GM10248 (cell line): ENCODE measurements around the gene CITED4.

Experiments used
- CTCF ChIA-PET: fragments of 300-600 bp; sonication (Branson Sonifier 250); formaldehyde crosslinking; extraction: SDS; loops from one replicate; lab custom pipeline; 2021; ENCODE audit warnings: antibody characterized with exemption; lab: Yijun Ruan, JAX
- POLR2A ChIA-PET: fragments of 350-650 bp; sonication (Branson Sonifier 250); formaldehyde crosslinking; extraction: SDS; loops from one replicate; lab custom pipeline; 2020; ENCODE audit warnings: antibody characterized with exemption; lab: Yijun Ruan, JAX
- DNase-seq: peaks from one replicate; pipeline ENCODE4 v3.0.0; 2012; ENCODE audit errors: extremely low spot score
- TF ChIP-seq, protein P1 (sequence below): IDR thresholded peaks from 2 replicates; pipeline ENCODE4 v1.5.1; 2012; ENCODE audit warnings: mild to moderate bottlenecking, low read depth; ENCODE audit errors: extremely low read depth, missing control alignments, control extremely low read depth

Gene CITED4

DNA sequence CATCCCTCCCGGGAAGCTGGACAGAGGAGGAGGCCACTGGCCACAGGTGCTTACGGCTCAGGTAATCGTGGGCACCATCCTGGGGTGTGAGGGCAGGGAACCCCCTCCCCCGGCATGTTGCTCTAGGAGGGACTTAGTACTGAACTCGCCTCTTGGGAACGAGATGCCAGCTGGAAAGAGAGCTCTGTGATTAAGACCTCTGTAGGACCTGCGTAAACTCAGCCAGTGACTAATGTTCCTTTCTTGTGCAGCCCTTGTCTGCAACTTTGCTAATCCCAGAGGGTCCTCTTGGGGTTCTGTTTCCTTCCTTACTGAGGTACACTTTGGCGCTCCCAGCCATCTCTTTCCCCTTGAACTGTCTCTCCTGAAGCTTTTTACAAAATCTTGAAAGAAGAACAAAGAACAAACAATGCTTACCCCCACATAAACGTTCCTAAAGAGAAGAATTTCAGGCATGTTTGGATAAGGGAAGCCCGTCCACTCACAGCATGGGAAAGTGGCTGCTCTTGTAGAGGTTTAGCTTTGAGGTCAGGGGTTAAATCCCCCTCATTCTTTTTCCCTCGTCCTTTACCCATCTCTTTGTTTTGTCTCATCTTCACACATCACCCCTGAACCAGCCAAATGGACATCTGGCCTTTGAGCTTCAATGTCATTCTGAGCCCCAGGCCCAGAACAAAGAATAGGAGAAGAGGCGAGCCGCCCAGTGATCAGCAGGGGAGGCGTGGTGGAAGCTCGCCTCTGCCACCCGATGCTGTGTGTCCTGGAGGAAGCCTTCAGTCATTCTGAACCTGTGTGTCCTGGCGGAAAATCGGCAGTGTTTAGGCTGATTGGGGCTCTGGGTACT lies 37.4 kb downstream of the CITED4 start:
- ChIA-PET POLR2A (no interaction called here), CTCF (interaction anchor here (1.1 to 1.4 kb wide), 2 partner anchors 16 to 17 kb away, joined by 3 read pairs; no protein-coding TSS in a partner anchor)
- DNase-seq: no peak
- TF ChIP-seq, protein P1, sequence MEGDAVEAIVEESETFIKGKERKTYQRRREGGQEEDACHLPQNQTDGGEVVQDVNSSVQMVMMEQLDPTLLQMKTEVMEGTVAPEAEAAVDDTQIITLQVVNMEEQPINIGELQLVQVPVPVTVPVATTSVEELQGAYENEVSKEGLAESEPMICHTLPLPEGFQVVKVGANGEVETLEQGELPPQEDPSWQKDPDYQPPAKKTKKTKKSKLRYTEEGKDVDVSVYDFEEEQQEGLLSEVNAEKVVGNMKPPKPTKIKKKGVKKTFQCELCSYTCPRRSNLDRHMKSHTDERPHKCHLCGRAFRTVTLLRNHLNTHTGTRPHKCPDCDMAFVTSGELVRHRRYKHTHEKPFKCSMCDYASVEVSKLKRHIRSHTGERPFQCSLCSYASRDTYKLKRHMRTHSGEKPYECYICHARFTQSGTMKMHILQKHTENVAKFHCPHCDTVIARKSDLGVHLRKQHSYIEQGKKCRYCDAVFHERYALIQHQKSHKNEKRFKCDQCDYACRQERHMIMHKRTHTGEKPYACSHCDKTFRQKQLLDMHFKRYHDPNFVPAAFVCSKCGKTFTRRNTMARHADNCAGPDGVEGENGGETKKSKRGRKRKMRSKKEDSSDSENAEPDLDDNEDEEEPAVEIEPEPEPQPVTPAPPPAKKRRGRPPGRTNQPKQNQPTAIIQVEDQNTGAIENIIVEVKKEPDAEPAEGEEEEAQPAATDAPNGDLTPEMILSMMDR: no peak

DNA sequence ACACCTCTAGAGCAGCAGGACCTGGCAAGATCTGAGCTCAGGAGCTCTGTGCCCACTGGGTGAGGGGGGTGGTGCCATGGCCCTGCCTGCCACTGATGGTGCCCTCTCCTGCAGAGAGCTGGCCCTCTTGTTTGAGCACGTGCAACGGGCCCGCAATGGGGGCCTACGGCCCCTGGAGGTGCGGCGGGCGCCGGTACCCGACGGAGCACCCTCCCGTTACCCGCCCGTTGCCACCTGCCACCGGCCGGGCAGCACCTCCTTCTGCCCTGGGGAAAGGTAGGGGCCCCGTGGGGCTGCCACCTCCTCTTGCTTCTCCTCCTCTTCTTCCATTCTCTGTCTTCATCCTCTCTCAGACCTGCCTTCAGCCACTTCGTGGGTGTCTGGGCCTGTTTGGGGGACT lies 38.2 kb downstream of the CITED4 start:
- TF ChIP-seq, protein P1: no peak
- DNase-seq: no peak
- ChIA-PET CTCF (no interaction called here), POLR2A (no interaction called here)

DNA sequence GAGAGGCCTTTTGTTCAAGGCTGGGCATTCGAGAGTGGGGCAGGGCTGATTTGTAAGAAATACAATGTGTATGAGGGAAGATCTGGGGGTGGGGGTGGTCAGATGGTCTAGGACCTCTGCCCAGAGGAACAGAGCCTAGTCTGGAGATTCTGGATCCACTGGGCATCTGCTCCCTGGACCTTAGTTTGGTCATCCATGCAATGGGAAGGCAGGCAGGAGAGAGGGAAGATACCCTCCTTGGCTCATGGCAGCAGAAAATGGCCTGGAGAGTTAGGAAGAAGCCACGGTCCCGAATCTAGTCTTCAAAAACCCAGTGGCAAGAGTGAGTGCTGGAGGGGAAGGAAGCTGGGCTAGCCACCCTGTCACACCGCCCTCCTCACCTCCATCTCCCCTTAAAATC lies 38.8 kb downstream of the CITED4 start:
- TF ChIP-seq, protein P1: no peak
- DNase-seq: no peak
- ChIA-PET CTCF (interaction anchor here (1.0 kb wide), 1 partner anchor 39 kb away, joined by 3 read pairs; the partner anchor contains the start of gene CITED4), POLR2A (no interaction called here)

DNA sequence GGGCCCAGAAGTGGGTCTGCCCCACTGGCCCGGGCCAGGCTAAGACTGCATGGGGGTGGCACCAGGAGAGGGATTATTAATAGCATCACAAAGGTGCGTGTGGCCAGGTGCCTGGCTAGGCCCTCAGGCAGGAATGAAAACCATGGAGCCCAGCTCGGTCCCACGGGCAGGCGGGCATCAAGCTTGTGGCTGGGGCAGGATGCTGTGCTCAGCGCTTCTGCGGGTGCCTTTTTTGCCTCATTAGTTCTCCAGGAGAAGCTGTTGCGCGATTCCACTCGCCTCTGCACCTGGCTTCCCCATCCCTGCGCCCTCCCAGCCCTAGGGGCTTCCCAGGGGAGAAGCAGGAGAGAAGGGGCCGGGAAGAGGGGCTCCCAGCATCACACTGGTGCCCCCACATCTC lies 39.3 kb downstream of the CITED4 start:
- CTCF ChIA-PET: interaction anchor here (1.0 kb wide), 1 partner anchor 39 kb away, joined by 3 read pairs; the partner anchor contains the start of gene CITED4
- POLR2A ChIA-PET: no interaction called here
- TF ChIP-seq, protein P1: no peak
- no peak for DNase-seq

DNA sequence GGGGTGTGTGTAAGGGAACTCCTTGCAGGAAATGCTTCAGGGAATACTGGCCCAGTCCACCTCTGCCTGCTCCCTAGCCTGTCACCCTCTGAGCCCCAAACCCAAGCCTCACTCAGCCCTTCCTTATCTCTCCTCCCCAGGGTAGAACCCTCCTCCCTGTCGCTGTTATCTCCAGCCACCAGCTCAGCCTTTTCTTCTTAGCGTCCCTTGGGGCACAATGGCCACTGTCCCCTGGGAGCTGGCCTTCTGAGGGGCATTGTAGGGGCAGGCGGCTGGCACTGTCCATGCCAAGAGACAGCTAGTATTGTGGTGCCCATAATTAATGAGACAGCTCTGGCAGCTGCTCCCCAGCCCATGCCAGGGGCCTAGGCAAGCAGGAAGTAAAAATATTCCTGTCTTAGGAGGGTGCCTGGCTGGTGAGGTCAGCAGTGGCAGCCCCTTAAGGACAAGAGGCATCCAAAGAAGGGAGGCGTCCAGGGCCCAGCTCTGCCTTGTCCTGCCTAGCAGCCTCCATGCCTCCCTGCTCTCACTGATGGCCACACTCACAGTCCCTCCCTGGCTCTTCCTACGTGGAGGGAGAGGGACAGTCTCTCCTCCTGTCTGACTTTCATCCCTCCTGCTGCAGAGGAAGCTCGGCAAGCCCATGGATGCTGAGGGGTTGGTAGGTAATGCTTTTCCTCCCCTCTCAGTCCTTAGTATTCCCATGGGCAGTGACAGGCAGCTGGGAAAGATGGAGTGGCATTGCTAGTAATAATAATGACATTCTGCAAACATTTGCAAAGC lies 41.1 kb downstream of the CITED4 start:
- DNase-seq: no peak
- CTCF ChIA-PET: interaction anchor here (0.9 to 1.7 kb wide), 5 partner anchors 11 to 47 kb away, joined by 3 to 7 read pairs (median 3); no protein-coding TSS in a partner anchor
- TF ChIP-seq, protein P1: no peak
- POLR2A ChIA-PET: no interaction called here

DNA sequence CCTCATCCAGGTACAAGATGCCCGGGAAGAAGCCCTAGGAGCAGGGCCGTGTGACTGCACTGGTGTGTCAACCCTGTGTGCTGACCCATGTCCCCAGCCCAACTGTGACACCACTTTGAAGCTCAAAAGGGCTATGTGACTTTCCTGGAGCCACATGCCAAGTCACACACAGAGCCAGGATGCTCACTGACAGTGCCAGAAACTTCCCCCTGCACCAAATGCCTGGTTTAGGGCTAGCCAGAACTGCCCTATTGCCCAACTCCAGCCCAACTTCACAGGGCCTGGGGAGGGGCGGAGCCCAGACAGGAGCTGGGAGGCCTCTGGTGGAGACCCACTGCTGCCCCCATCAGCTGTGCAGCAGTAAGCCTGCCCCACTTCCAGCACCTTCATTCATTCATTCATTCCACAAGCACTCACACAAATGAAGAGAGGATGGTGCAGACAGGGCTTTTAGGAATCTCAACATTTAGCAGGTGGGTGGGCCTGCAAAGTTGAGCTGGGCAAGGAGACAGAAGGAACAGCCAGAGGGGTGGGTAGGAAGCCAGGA lies 41.8 kb downstream of the CITED4 start:
- CTCF ChIA-PET: interaction anchor here (0.9 to 1.7 kb wide), 2 partner anchors 12 to 30 kb away, joined by 3 to 7 read pairs; no protein-coding TSS in a partner anchor
- POLR2A ChIA-PET: no interaction called here
- no peak for DNase-seq
- TF ChIP-seq, protein P1: no peak
